ENCODE results near the gene ZFAND3. TPM values are rescaled to one million over a fixed set of nuclear protein-coding genes. Genes with fewer than 3 reads are reported as not detected.

ZFAND3 gene
- total and polyA plus RNA-seq, 2 donors (not counting 3 experiments of a cell fraction or from before 2014, with no cell fraction given), result 15.4 to 54.2 TPM

DNA sequence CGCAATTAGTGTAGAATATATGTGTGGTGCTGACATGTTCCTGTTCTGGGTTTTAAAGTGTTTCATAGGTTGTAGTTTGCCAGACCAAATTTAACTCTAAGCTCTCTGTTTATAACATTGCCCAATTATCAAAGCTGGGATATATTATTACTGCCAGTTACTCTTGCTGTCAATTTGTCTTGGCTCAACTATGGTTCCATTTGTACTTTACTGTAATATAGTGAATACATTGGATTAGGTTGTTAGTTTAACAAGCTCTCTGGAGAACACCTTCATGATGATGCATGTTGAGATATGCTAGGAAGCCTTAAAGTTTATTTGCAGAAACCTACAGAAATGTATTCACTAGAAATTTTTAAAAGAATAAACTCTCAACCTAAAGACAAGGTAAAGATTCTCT is 259.6 kb downstream of the ZFAND3 start:
- Histone ChIP-seq H3K4me1 (ENCODE audit: control insufficient read depth, extremely low read depth, insufficient read depth, low read length) (peaks cover 8% of the 10 kb centered on the region), H3K27me3 (ENCODE audit: control insufficient read depth in 2 of 2, insufficient read depth in 2 of 2, low read length in 2 of 2) (no peaks in the 10 kb centered on the region), H2AFZ (ENCODE audit: low read depth, low read length) (no peak overlapping the region), H3K27ac (ENCODE audit: insufficient read depth, low read depth, low read length) (no peak overlapping the region), H3K9ac (replicated peaks; ENCODE audit: extremely low read depth, insufficient read depth, low read length) (no peak overlapping the region), H3K36me3 (ENCODE audit: control insufficient read depth in 2 of 2, extremely low read depth in 1 of 2, insufficient read depth in 2 of 2, low read length in 2 of 2) (peaks cover 3% of the 10 kb centered on the region in 2 experiments), H3K79me2 (ENCODE audit: control insufficient read depth, insufficient read depth, low read length) (peaks cover 11% of the 10 kb centered on the region), H3K4me2 (ENCODE audit: insufficient read depth, low read length) (no peak overlapping the region), H3K9me3 (replicated peaks; ENCODE audit: control insufficient read depth, insufficient read depth, low read length) (no peaks in the 10 kb centered on the region), H3K4me3 (replicated peaks in 1 of 3; ENCODE audit: insufficient read depth in 1 of 3, low read depth in 1 of 3, low read length in 3 of 3) (no peak overlapping the region), H3K9me1 (replicated peaks; ENCODE audit: control insufficient read depth, extremely low read depth, insufficient read depth, low read length) (no peaks in the 10 kb centered on the region), H4K20me1 (replicated peaks; ENCODE audit: control insufficient read depth, extremely low read depth, insufficient read depth, low read length) (peaks cover 4% of the 10 kb centered on the region)
- TF ChIP-seq GATA2 (IDR thresholded peaks at IDR 0.05; ENCODE audit: insufficient read depth, insufficient read length, low read depth, low read length) (no peak), POLR2AphosphoS5 (IDR thresholded peaks at IDR 0.05; ENCODE audit: insufficient read depth, low read depth, low read length) (no peak), JUN (IDR thresholded peaks at IDR 0.05; ENCODE audit: borderline replicate concordance, insufficient read depth, insufficient read length, low read depth) (no peak), MYC (IDR thresholded peaks at IDR 0.05; ENCODE audit: low read depth, low read length) (no peak), FOS (IDR thresholded peaks at IDR 0.05; ENCODE audit: borderline replicate concordance, insufficient read depth, low read length) (no peak), POLR2A (IDR thresholded peaks at IDR 0.05; ENCODE audit: low read depth, low read length) (no peak), EZH2 (IDR thresholded peaks at IDR 0.05; ENCODE audit: borderline replicate concordance, low read depth, low read length, severe bottlenecking) (no peak)
- TF ChIP-seq, protein P1, sequence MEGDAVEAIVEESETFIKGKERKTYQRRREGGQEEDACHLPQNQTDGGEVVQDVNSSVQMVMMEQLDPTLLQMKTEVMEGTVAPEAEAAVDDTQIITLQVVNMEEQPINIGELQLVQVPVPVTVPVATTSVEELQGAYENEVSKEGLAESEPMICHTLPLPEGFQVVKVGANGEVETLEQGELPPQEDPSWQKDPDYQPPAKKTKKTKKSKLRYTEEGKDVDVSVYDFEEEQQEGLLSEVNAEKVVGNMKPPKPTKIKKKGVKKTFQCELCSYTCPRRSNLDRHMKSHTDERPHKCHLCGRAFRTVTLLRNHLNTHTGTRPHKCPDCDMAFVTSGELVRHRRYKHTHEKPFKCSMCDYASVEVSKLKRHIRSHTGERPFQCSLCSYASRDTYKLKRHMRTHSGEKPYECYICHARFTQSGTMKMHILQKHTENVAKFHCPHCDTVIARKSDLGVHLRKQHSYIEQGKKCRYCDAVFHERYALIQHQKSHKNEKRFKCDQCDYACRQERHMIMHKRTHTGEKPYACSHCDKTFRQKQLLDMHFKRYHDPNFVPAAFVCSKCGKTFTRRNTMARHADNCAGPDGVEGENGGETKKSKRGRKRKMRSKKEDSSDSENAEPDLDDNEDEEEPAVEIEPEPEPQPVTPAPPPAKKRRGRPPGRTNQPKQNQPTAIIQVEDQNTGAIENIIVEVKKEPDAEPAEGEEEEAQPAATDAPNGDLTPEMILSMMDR (IDR thresholded peaks at IDR 0.05; ENCODE audit: extremely low read depth in 1 of 2, insufficient read depth in 1 of 2, low read depth in 1 of 2, low read length in 2 of 2), result no peak
- TF ChIP-seq, protein P2, sequence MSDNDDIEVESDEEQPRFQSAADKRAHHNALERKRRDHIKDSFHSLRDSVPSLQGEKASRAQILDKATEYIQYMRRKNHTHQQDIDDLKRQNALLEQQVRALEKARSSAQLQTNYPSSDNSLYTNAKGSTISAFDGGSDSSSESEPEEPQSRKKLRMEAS (IDR thresholded peaks at IDR 0.05; ENCODE audit: insufficient read depth, insufficient read length), result no peak
- ChIA-PET CTCF (no interaction called here), POLR2A (no interaction called here)
- FAIRE-seq, result no peak
- dilution Hi-C loops (cut with MboI; ENCODE audit: extremely low pct_ligation_motif_present, low sequenced_read_pairs), result no loop called here
- intact Hi-C loops (cut with micrococcal nuclease), result no loop called here
- BruUV-seq (replicated peaks), result no TSS peak
- no peak for DNase-seq (ENCODE audit: low read depth, low spot score)
